Right ventricle myocardium inferior (tissue), 1 donor: ENCODE measurements around the gene MOCS1. TPM values are rescaled to one million over a fixed set of nuclear protein-coding genes. Genes with fewer than 3 reads are reported as not detected.
"Not testable (repeated sequence)": the region's sequence is repeated elsewhere in the genome, so short reads cannot be mapped to it uniquely, and the experiment has no call there.

Source experiments
- ATAC-seq: fragments of 200-7000 bp; cut with Tn5 transposase; one replicate; pipeline ENCODE4 v1.9.1; 2020; ENCODE audit warnings: mild to moderate bottlenecking, moderate library complexity
- DNase-seq: peaks from one replicate; pipeline ENCODE4 v3.0.0; 2021; ENCODE audit errors: missing footprints
- intact Hi-C: fragments of 100-400 bp; cut with DNase I; formaldehyde crosslinking; loops from one replicate; pipeline ENCODE4 v1.11.0; 2022
- long read RNA-seq: library from polyadenylated mRNA; unstranded; transcript quantifications from one replicate; pipeline ENCODE4 v2.0.0, GENCODE V29; 2021
- total RNA-seq: library from RNA; stranded (reverse); fragmentation: NEBNext Ultra II Directional; extraction: Animal tissue kit (Norgen Biotek cat#: 25700); gene quantifications from one replicate; pipeline ENCODE4 v1.2.1, GENCODE V29; 2021
- donor health status: DM: no; HTN: yes; CAD: no; lungs with severe emphysema.

Gene MOCS1
- total RNA-seq: 27.2 TPM
- long read RNA-seq, full-length matches to known transcripts: 34 of 51 reads
- long read RNA-seq, partial matches to known transcripts: 6 of 51 reads
- long read RNA-seq, other reads (novel, unspliced or antisense): 11 of 51 reads

GRCh38 chr6:39934131-39934757, at the start of gene MOCS1:
MOCS1 (minus strand) TSS chr6:39934462; CDS start chr6:39934417, 45 bp downstream.
- intact Hi-C loops: no loop called here
- ATAC-seq: peak; percentile 96
- peak; percentile 91 for DNase-seq

GRCh38 chr6:39984051-39984450, 49.8 kb upstream of the MOCS1 start:
- intact Hi-C loops: no loop called here
- no peak for DNase-seq
- no peak for ATAC-seq

- no peak for ATAC-seq
- intact Hi-C loops: no loop called here
- no peak for DNase-seq
Observed at GRCh38 chr6:39983193-39983592, 48.9 kb upstream of the MOCS1 start.

GRCh38 chr6:39982720-39983119, 48.5 kb upstream of the MOCS1 start:
- ATAC-seq: no peak
- intact Hi-C loops: loop anchor here (1.0 kb wide), 1 partner anchor 863 kb away; no protein-coding TSS in a partner anchor
- no peak for DNase-seq

- ATAC-seq (peak; percentile 69), DNase-seq (no peak)
- intact Hi-C loops: loop anchor here (2.0 kb wide), 2 partner anchors 328 to 1048 kb away; no protein-coding TSS in a partner anchor
Observed at GRCh38 chr6:39980839-39981580, 46.7 kb upstream of the MOCS1 start.

GRCh38 chr6:39979461-39980328, 45.4 kb upstream of the MOCS1 start:
- intact Hi-C loops: loop anchor here (2.0 kb wide), 2 partner anchors 329 to 1049 kb away; no protein-coding TSS in a partner anchor
- ATAC-seq: peak; percentile 11
- DNase-seq: no peak

- no peak for DNase-seq
- intact Hi-C loops: no loop called here
Observed at GRCh38 chr6:39978240-39978639, 44.0 kb upstream of the MOCS1 start.

GRCh38 chr6:39973661-39974060, 39.4 kb upstream of the MOCS1 start:
- intact Hi-C loops: no loop called here
- DNase-seq (no peak), ATAC-seq (no peak)

More at GRCh38 chr6:39978240-39978639, 44.0 kb upstream of the MOCS1 start:
- no peak for ATAC-seq

GRCh38 chr6:39972717-39973116, 38.5 kb upstream of the MOCS1 start:
- intact Hi-C loops, DNase-seq, ATAC-seq: not testable (repeated sequence)

GRCh38 chr6:39971131-39971530, 36.9 kb upstream of the MOCS1 start:
- DNase-seq, ATAC-seq, intact Hi-C loops: not testable (repeated sequence)

GRCh38 chr6:39965751-39966150, 31.5 kb upstream of the MOCS1 start:
- intact Hi-C loops: no loop called here
- no peak for ATAC-seq
- DNase-seq: no peak

- DNase-seq: no peak
- no peak for ATAC-seq
Observed at GRCh38 chr6:39964530-39964929, 30.3 kb upstream of the MOCS1 start.

GRCh38 chr6:39964094-39964493, 29.8 kb upstream of the MOCS1 start:
- no peak for ATAC-seq
- intact Hi-C loops: no loop called here
- no peak for DNase-seq

More at GRCh38 chr6:39964530-39964929, 30.3 kb upstream of the MOCS1 start:
- intact Hi-C loops: no loop called here

GRCh38 chr6:39962831-39963230, 28.6 kb upstream of the MOCS1 start:
- no peak for ATAC-seq
- no peak for DNase-seq
- intact Hi-C loops: no loop called here

GRCh38 chr6:39961178-39961577, 26.9 kb upstream of the MOCS1 start:
- ATAC-seq (peak; percentile 37), DNase-seq (no peak)
- intact Hi-C loops: no loop called here

- DNase-seq: no peak
- intact Hi-C loops: no loop called here
- ATAC-seq: no peak
Observed at GRCh38 chr6:39958947-39959346, 24.7 kb upstream of the MOCS1 start.

GRCh38 chr6:39956936-39957335, 22.7 kb upstream of the MOCS1 start:
- DNase-seq (no peak), ATAC-seq (no peak)
- intact Hi-C loops: no loop called here

- intact Hi-C loops: no loop called here
- no peak for ATAC-seq
- DNase-seq: no peak
Observed at GRCh38 chr6:39953076-39953618, 18.9 kb upstream of the MOCS1 start.

- ATAC-seq (peak; percentile 61), DNase-seq (no peak)
- intact Hi-C loops: no loop called here
Observed at GRCh38 chr6:39952167-39952566, 17.9 kb upstream of the MOCS1 start.
